GM19043 (cell line): Measurements from ENCODE around the gene ARHGAP30.
"Not testable (repeated sequence)": the region's sequence is repeated elsewhere in the genome, so short reads cannot be mapped to it uniquely, and the experiment has no call there.

Experiments used
- ATAC-seq: cut with Tn5 transposase; IDR thresholded peaks from one replicate; pipeline ENCODE4 v1.9.1; 2021; ENCODE audit warnings: low read depth; ENCODE audit not compliant: unreplicated experiment

Gene ARHGAP30

GRCh38 chr1:161019111-161019660 is 50.5 kb downstream of the ARHGAP30 start:
- not testable (repeated sequence) for ATAC-seq

DNA sequence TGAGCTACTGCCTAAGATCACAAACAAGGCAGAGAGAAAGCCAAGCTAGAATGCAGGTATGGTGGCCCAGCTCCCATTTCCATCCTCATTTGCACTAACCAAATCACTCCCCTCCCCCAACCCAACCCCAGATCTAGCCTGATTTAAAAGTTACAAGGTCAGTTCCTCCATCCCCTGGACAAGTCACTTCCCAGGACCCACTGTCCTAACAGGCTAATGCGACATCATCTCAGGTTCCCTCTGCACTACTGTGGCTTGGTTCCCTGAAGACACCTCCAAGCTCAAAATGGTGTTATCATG is 51.1 kb downstream of the ARHGAP30 start:
- no peak for ATAC-seq

DNA sequence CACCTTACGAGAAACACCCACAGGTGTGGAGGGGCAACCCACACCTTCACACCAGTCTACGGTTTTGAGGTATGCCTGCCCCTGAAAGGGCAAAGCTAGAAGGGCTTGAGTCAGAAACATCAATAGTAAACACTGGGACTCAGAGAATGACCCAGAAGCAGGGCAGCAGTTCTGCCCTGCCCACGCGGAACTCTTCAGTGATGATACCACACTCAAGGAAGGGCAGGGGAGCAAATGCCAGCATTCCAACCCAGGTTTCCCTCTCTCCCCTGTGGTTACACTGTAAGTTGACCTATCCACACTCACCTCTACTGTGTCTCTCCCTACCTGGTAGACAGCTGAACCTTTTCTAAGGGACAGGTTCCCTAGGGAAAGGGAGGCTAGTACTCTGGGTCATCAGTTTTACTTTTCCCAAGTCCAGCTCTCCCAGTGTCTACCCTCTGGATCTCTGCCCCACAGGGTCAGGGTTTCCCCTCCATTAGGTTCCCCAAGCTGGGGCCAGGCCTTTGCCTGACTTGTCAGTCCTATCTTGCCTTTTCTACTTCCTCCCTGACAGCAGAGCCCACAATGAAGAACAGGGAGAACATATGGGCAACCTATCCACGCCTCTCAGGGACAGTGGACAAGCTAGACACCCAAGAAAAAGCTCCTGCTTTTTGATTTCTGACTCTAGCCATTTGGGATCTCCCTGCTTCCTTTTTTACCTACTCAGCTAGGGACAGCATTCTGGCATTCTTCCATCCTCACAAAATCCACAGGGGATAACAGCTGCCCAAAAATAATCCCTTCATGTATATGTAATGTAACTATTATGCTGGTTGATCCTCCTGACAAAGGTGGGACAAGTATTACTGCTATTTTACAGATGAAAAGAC is 51.7 kb downstream of the ARHGAP30 start:
- no peak for ATAC-seq

GRCh38 chr1:161017181-161017580 is 52.5 kb downstream of the ARHGAP30 start:
- ATAC-seq, result not testable (repeated sequence)

- not testable (repeated sequence) for ATAC-seq
These were observed 53.0 kb downstream of the ARHGAP30 start for GRCh38 chr1:161016683-161017082.

DNA sequence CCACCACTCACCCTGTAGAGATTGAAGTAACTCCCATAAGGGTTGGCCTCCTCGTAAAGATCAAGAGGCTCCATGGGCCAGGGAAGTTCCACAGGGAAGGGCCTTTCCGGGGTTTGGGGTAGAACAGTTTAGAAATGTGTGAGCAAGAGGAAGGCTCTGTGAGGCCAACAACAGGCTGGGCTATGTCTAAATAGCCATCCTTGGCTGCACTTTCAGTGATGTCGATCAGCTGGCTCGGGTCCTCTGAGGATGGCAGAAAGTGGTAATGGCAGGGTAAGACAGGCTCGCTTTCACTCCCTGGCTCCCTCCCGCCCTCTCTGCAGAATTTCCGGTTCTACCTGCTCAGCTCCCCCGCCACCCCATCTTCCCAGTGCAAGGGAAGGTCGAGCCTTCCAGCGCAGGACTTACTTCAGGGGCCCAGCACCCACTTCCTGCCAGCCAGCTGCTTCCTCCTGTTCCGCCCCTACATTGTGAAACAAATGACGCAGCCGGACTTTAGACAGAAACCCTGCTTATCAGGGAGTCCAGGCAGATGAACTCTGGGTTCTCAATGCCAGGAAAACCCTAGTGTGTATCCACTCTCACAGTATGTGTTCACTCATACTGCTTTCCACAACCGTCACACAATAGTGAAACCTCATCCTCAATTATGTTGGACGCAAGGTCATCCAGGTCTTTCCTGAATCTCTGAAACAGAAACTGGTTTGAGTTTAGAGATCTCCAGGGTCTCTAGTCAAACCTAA is 56.0 kb downstream of the ARHGAP30 start:
- ATAC-seq, result peak; percentile 89

- ATAC-seq, result peak; percentile 11
These were observed 56.6 kb downstream of the ARHGAP30 start for GRCh38 chr1:161013131-161013487.

- no peak for ATAC-seq
These were observed 57.3 kb downstream of the ARHGAP30 start for GRCh38 chr1:161012420-161012819.

GRCh38 chr1:161009602-161010211 is 60.0 kb downstream of the ARHGAP30 start:
- ATAC-seq, result no peak

DNA sequence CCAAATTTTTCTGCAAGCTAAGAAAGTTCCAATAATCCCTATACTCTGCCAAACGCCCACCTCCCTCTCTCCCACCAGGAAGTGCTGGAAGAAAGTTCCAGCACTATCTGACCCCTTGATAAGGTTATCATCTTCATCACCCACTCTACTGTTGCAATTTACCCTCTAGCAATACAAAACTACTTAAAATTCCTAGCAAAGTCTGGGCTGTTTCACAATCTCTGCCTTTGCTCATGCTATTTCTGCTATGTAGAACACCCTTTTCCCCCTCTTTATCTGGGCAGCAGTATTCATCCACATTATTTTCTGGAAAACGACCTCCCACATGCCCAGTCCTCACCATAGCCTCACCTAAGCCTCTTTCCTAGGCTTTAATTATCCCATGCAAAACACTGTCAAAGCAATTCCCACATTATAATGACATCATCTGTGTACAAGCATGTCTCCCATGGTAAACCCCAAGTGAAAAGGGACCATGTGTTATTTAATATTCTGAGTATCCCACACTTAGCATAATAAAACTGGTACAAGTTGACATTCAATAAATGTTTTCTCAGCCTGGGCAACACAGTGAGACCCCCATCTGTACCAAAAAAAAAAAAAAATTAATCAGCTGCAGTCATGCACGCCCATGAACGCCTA is 60.7 kb downstream of the ARHGAP30 start:
- ATAC-seq, result no peak

GRCh38 chr1:161007369-161007768 is 62.3 kb downstream of the ARHGAP30 start:
- no peak for ATAC-seq

- no peak for ATAC-seq
These were observed 63.1 kb downstream of the ARHGAP30 start for GRCh38 chr1:161006563-161006962.

DNA sequence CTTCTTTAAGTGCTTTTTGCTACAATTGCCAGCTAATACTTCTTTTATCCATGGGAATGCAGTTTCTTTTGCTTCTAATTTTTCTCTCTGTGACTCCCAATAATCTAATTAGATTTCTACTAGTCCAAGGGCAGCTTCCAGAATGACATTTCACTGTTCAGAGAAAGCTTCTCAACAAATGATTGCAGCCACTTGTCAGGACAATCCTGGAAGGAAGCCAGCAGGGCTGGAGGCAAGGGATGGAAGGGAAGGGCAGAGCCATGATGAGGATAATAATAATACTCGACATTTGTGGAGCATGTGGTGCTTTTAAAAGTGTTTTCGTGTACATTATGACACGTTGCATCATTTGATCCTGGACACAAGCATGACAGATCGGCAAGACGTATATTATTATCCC is 68.2 kb downstream of the ARHGAP30 start:
- no peak for ATAC-seq

DNA sequence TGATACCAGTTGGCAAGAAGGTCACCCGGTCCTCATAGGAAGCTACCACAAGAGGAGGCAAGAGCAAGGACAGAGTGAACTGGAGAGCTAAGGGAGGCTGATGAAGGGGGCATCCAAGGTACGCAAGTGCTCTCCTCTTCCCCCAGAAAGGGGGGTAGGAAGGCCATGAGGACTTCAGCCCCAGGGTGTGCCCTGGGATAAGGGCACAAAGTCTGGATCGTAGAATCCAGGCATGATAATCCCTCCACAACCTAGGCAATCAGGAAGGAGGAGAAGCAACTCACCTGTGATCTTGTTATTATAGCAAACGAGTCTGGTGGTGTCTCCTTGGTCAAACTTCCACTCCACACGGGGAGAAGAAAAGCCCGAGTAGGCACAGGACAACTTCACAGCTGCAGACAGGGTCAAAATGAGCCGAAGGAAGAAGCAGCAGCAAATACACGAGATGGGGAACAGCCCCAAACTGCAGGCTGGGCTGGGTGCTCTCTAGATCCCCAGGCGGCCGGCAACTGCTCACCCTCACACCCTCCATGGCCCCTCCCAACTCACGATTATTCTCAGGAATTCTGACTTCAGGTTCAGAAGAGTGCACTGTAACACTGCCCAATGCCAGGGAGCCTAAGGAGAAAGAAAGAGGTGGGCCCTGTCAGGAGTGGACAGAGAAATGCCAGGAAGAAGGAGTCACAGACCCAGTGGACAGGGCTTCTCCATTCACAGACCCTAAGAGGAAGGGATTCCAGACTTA is 68.8 kb downstream of the ARHGAP30 start:
- no peak for ATAC-seq

GRCh38 chr1:160999376-160999775 is 70.3 kb downstream of the ARHGAP30 start:
- no peak for ATAC-seq

GRCh38 chr1:160997323-160998038 is 72.2 kb downstream of the ARHGAP30 start:
- no peak for ATAC-seq
